Measurements from ENCODE around the gene C9orf85. TPM values are rescaled to one million over a fixed set of nuclear protein-coding genes. Genes with fewer than 3 reads are reported as not detected.

The C9orf85 gene
- total and polyA plus RNA-seq, 9 of the 15 experiments (the other 6 are each of a cell fraction or from before 2014, with no cell fraction given), result 6.7 to 17.6 (median 13.0) TPM

- TF ChIP-seq, protein P1, sequence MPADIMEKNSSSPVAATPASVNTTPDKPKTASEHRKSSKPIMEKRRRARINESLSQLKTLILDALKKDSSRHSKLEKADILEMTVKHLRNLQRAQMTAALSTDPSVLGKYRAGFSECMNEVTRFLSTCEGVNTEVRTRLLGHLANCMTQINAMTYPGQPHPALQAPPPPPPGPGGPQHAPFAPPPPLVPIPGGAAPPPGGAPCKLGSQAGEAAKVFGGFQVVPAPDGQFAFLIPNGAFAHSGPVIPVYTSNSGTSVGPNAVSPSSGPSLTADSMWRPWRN (IDR thresholded peaks at IDR 0.05; ENCODE audit: low read depth), result no peak
- no peak for TF ChIP-seq WHSC1 (IDR thresholded peaks at IDR 0.05; ENCODE audit: low read length)
- TF ChIP-seq ZNF644 (tag; IDR thresholded peaks at IDR 0.05; ENCODE audit: low read depth), result no peak
- no peak for TF ChIP-seq NR3C1 (CRISPR knock-in tag; IDR thresholded peaks at IDR 0.05)
- TF ChIP-seq RBM22 (IDR thresholded peaks at IDR 0.05; ENCODE audit: low read depth, low read length, poor library complexity, severe bottlenecking), result no peak
- TF ChIP-seq ESRRA (IDR thresholded peaks at IDR 0.05; ENCODE audit: borderline replicate concordance, low read depth), result 0 out of 2 replicates have a peak, but pooled peaks have one; percentile 12
- TF ChIP-seq HMG20A (CRISPR knock-in tag; conservative IDR thresholded peaks at IDR 0.05), result no peak
- no peak for TF ChIP-seq TCF3 (CRISPR knock-in tag; IDR thresholded peaks at IDR 0.05)
- TF ChIP-seq PREB (CRISPR knock-in tag; IDR thresholded peaks at IDR 0.05), result no peak
- TF ChIP-seq, protein P2, sequence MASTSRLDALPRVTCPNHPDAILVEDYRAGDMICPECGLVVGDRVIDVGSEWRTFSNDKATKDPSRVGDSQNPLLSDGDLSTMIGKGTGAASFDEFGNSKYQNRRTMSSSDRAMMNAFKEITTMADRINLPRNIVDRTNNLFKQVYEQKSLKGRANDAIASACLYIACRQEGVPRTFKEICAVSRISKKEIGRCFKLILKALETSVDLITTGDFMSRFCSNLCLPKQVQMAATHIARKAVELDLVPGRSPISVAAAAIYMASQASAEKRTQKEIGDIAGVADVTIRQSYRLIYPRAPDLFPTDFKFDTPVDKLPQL (IDR thresholded peaks at IDR 0.05; ENCODE audit: extremely low read depth, insufficient read length), result peak; percentile 57
- no peak for TF ChIP-seq JUND (IDR thresholded peaks at IDR 0.05; ENCODE audit: borderline replicate concordance, low read depth, low read length)
- TF ChIP-seq JUND (tag; IDR thresholded peaks at IDR 0.05; ENCODE audit: borderline replicate concordance, low read depth, low read length), result no peak; the same call in 2 of the 3 replicates
- TF ChIP-seq ZBED1 (IDR thresholded peaks at IDR 0.05), result no peak
- TF ChIP-seq, protein P3, sequence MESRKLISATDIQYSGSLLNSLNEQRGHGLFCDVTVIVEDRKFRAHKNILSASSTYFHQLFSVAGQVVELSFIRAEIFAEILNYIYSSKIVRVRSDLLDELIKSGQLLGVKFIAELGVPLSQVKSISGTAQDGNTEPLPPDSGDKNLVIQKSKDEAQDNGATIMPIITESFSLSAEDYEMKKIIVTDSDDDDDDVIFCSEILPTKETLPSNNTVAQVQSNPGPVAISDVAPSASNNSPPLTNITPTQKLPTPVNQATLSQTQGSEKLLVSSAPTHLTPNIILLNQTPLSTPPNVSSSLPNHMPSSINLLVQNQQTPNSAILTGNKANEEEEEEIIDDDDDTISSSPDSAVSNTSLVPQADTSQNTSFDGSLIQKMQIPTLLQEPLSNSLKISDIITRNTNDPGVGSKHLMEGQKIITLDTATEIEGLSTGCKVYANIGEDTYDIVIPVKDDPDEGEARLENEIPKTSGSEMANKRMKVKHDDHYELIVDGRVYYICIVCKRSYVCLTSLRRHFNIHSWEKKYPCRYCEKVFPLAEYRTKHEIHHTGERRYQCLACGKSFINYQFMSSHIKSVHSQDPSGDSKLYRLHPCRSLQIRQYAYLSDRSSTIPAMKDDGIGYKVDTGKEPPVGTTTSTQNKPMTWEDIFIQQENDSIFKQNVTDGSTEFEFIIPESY (CRISPR knock-in tag; IDR thresholded peaks at IDR 0.05), result no peak
- TF ChIP-seq SFPQ (IDR thresholded peaks at IDR 0.05; ENCODE audit: low read depth, low read length), result no peak
- peak; percentile 68 for TF ChIP-seq RBM25 (IDR thresholded peaks at IDR 0.05; ENCODE audit: low read depth, low read length, severe bottlenecking)
- TF ChIP-seq FUS (optimal IDR thresholded peaks at IDR 0.05; ENCODE audit: low read depth, low read length), result no peak
- no peak for TF ChIP-seq MCM7 (IDR thresholded peaks at IDR 0.05)
- no peak for TF ChIP-seq KLF13 (tag; IDR thresholded peaks at IDR 0.05; ENCODE audit: borderline replicate concordance, low read depth)
Observed at GRCh38 chr9:71911061-71911907, at the start of gene C9orf85, which contains the start of gene ABHD17B (continued).
